ENCODE results near the gene SPO11. TPM values are rescaled to one million over a fixed set of nuclear protein-coding genes. Genes with fewer than 3 reads are reported as not detected.

The SPO11 gene
- total and polyA plus RNA-seq, 2 of the 13 experiments (the other 11 are each of a cell fraction or from before 2014, with no cell fraction given), result not detected

DNA sequence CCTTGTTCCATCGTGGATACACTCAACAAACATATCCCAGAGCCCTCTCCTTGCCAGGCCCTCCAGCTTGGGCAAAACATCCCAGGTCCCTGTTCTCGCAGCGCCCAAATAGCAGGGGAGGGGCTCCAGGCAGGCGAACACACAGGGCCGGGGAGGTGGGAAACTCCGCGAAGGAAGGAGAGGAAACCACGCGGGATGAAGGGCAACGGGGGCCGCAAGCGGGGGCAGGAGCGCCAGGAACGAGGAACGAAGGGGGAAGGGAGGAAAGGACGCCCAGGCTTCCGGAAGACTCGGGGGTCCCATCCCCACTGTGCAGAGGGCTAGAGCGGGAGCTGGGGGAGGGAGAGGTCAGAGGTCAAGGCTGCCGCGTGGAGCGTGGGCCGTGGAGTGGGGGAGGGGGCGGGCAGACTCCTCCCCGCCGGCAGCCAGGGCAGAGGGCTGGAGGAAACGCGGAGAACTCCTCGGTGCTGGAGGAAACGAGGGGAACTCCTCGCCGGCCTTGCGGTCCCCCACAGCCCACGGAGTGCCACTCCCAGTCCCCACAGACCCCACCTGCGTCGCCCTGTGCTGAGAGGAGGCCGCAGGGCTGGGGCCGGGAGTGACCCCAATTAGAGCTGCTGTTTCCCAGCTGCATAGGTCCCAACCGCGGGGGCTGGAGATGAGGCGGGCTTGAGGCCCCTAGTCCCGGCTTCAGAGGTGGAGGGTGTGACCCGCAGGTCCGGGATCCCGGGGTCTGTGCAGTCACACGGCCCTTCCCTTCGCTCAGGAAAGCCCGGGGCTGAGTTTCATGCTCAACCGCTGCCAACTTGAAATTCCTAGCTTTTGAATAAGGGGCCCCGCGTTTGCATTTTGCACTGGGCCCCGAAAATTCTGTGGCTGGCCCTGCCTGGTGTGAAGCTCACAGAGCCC lies 60.3 kb downstream of the SPO11 start (continued):
- TF ChIP-seq, protein P1, sequence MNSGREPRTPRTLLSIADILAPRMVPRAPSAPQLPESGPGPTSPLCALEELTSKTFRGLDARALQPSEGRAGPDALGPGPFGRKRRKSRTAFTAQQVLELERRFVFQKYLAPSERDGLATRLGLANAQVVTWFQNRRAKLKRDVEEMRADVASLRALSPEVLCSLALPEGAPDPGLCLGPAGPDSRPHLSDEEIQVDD (CRISPR knock-in tag; IDR thresholded peaks at IDR 0.05; ENCODE audit: borderline replicate concordance), result 0 out of 2 replicates have a peak, but pooled peaks have one; percentile 51
- TF ChIP-seq, protein P2, sequence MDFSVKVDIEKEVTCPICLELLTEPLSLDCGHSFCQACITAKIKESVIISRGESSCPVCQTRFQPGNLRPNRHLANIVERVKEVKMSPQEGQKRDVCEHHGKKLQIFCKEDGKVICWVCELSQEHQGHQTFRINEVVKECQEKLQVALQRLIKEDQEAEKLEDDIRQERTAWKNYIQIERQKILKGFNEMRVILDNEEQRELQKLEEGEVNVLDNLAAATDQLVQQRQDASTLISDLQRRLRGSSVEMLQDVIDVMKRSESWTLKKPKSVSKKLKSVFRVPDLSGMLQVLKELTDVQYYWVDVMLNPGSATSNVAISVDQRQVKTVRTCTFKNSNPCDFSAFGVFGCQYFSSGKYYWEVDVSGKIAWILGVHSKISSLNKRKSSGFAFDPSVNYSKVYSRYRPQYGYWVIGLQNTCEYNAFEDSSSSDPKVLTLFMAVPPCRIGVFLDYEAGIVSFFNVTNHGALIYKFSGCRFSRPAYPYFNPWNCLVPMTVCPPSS (IDR thresholded peaks at IDR 0.05), result no peak
- TF ChIP-seq, protein P3, sequence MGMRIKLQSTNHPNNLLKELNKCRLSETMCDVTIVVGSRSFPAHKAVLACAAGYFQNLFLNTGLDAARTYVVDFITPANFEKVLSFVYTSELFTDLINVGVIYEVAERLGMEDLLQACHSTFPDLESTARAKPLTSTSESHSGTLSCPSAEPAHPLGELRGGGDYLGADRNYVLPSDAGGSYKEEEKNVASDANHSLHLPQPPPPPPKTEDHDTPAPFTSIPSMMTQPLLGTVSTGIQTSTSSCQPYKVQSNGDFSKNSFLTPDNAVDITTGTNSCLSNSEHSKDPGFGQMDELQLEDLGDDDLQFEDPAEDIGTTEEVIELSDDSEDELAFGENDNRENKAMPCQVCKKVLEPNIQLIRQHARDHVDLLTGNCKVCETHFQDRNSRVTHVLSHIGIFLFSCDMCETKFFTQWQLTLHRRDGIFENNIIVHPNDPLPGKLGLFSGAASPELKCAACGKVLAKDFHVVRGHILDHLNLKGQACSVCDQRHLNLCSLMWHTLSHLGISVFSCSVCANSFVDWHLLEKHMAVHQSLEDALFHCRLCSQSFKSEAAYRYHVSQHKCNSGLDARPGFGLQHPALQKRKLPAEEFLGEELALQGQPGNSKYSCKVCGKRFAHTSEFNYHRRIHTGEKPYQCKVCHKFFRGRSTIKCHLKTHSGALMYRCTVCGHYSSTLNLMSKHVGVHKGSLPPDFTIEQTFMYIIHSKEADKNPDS (CRISPR knock-in tag; IDR thresholded peaks at IDR 0.05), result no peak
- no peak for TF ChIP-seq GZF1 (CRISPR knock-in tag; IDR thresholded peaks at IDR 0.05)
- TF ChIP-seq, protein P4, sequence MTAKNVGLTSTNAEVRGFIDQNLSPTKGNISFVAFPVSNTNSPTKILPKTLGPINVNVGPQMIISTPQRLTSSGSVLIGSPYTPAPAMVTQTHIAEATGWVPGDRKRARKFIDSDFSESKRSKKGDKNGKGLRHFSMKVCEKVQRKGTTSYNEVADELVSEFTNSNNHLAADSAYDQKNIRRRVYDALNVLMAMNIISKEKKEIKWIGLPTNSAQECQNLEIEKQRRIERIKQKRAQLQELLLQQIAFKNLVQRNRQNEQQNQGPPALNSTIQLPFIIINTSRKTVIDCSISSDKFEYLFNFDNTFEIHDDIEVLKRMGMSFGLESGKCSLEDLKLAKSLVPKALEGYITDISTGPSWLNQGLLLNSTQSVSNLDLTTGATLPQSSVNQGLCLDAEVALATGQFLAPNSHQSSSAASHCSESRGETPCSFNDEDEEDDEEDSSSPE (CRISPR knock-in tag; IDR thresholded peaks at IDR 0.05), result no peak
- TF ChIP-seq CEBPG (CRISPR knock-in tag; IDR thresholded peaks at IDR 0.05), result no peak
- no peak for TF ChIP-seq ZNF530 (CRISPR knock-in tag; IDR thresholded peaks at IDR 0.05; ENCODE audit: low read depth)
- TF ChIP-seq, protein P5, sequence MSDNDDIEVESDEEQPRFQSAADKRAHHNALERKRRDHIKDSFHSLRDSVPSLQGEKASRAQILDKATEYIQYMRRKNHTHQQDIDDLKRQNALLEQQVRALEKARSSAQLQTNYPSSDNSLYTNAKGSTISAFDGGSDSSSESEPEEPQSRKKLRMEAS (IDR thresholded peaks at IDR 0.05), result peak; percentile 37; the same call in 1 of the 2 replicates
- TF ChIP-seq NR2F1 (CRISPR knock-in tag; IDR thresholded peaks at IDR 0.05), result peak in 1 of 2 experiments; percentile 70; a peak in 2 of 4 replicates
